Measurements from ENCODE around the gene LRRC7. TPM values are rescaled to one million over a fixed set of nuclear protein-coding genes. Genes with fewer than 3 reads are reported as not detected.

LRRC7 gene
- total and polyA plus RNA-seq, 8 donors: 0.12 to 2.2 (median 0.90) TPM

- no peaks in the 10 kb centered on the region for H3K36me3 ChIP-seq
- no peak overlapping the region for H3K4me3 ChIP-seq
- 17 to 29% methylated on average over 1 of the region's 1 CpG for WGBS, 2 donors
- ATAC-seq (no peak), FAIRE-seq (no peak), DNase-seq (no peak)
- no peak for TF ChIP-seq CTCF (IDR thresholded peaks at IDR 0.05)
- H3K9me3 ChIP-seq: no peaks in the 10 kb centered on the region
- no peaks in the 10 kb centered on the region for H3K4me1 ChIP-seq
- H3K27me3 ChIP-seq: no peaks in the 10 kb centered on the region
- intact Hi-C loops (cut with DNase I): no loop called here
- H3K27ac ChIP-seq: no peak overlapping the region
These were observed 484.2 kb downstream of the LRRC7 start for GRCh38 chr1:70051926-70052325.

GRCh38 chr1:70057500-70057899, 489.8 kb downstream of the LRRC7 start:
- DNase-seq: no peak
- Histone ChIP-seq H3K27me3 (no peaks in the 10 kb centered on the region), H3K4me3 (no peak overlapping the region), H3K4me1 (no peaks in the 10 kb centered on the region), H3K9me3 (no peaks in the 10 kb centered on the region), H3K27ac (no peak overlapping the region), H3K36me3 (no peaks in the 10 kb centered on the region)
- TF ChIP-seq CTCF (IDR thresholded peaks at IDR 0.05): no peak
- no peak for ATAC-seq
- intact Hi-C loops (cut with DNase I): no loop called here
- FAIRE-seq: no peak

GRCh38 chr1:70061231-70061630, 493.5 kb downstream of the LRRC7 start:
- no peak for TF ChIP-seq CTCF (IDR thresholded peaks at IDR 0.05)
- Histone ChIP-seq H3K4me3 (no peak overlapping the region), H3K9me3 (no peaks in the 10 kb centered on the region), H3K27me3 (no peaks in the 10 kb centered on the region), H3K4me1 (no peaks in the 10 kb centered on the region), H3K36me3 (no peaks in the 10 kb centered on the region), H3K27ac (no peak overlapping the region)
- no peak for FAIRE-seq
- ATAC-seq: no peak
- no peak for DNase-seq
- intact Hi-C loops (cut with DNase I): no loop called here

GRCh38 chr1:70063861-70064260, 496.1 kb downstream of the LRRC7 start:
- no peak for TF ChIP-seq CTCF (IDR thresholded peaks at IDR 0.05)
- intact Hi-C loops (cut with DNase I): no loop called here
- H3K36me3 ChIP-seq: no peaks in the 10 kb centered on the region
- H3K27me3 ChIP-seq: no peaks in the 10 kb centered on the region
- no peak for FAIRE-seq
- H3K27ac ChIP-seq: no peak overlapping the region
- H3K4me3 ChIP-seq: no peak overlapping the region
- H3K4me1 ChIP-seq: no peaks in the 10 kb centered on the region
- no peak for DNase-seq
- no peak for ATAC-seq
- H3K9me3 ChIP-seq: no peaks in the 10 kb centered on the region

GRCh38 chr1:70066711-70067110, 499.0 kb downstream of the LRRC7 start:
- WGBS, 2 donors: 41 to 63% methylated on average over 2 of the region's 2 CpGs
- Histone ChIP-seq H3K27me3 (no peaks in the 10 kb centered on the region), H3K36me3 (no peaks in the 10 kb centered on the region), H3K4me1 (no peaks in the 10 kb centered on the region), H3K27ac (no peak overlapping the region), H3K9me3 (no peaks in the 10 kb centered on the region), H3K4me3 (no peak overlapping the region)
- no peak for DNase-seq
- TF ChIP-seq CTCF (IDR thresholded peaks at IDR 0.05): no peak
- no peak for ATAC-seq
- no peak for FAIRE-seq
- intact Hi-C loops (cut with DNase I): no loop called here

All from pancreas (tissue), 10 donors.